HUES64 (cell line): ENCODE results near the gene TMEM60. TPM values are rescaled to one million over a fixed set of nuclear protein-coding genes. Genes with fewer than 3 reads are reported as not detected.
"Not testable (repeated sequence)": the region's sequence is repeated elsewhere in the genome, so short reads cannot be mapped to it uniquely, and the experiment has no call there.

Experiments used
- H3K27ac ChIP-seq: 2 replicates; pipeline ENCODE4 v1.7.0; 2013; ENCODE audit warnings: low read depth, low read length, inconsistent platforms
- H3K27me3 ChIP-seq: 2 replicates; pipeline ENCODE4 v1.6.1; 2013; ENCODE audit warnings: mild to moderate bottlenecking, low read length; ENCODE audit not compliant: insufficient read depth
- H3K36me3 ChIP-seq: 2 replicates; pipeline ENCODE4 v1.6.1; 2013; ENCODE audit warnings: mild to moderate bottlenecking, low read length; ENCODE audit not compliant: insufficient read depth
- H3K4me1 ChIP-seq: 2 replicates; pipeline ENCODE4 v1.6.1; 2013; ENCODE audit warnings: mild to moderate bottlenecking, low read length, moderate library complexity; ENCODE audit not compliant: insufficient read depth
- H3K4me3 ChIP-seq: 2 replicates; pipeline ENCODE4 v1.5.1; 2013; ENCODE audit warnings: mild to moderate bottlenecking, low read length, moderate library complexity
- H3K9ac ChIP-seq: 2 replicates; pipeline ENCODE4 v1.6.1; 2013; ENCODE audit warnings: mild to moderate bottlenecking, low read depth, low read length
- H3K9me3 ChIP-seq: 2 replicates; pipeline ENCODE4 v1.6.1; 2013; ENCODE audit warnings: low read depth, low read length; ENCODE audit not compliant: insufficient read depth
- WGBS: fragments of 150-250, 120-280 bp; methylation state at CpG from one replicate; pipeline ENCODE4 v1.1.7; 2013; ENCODE audit warnings: missing lambda C conversion rate; 5-methylcytosine and 5-hydroxymethylcytosine counted together
- polyA plus RNA-seq, 2 experiments: library from polyadenylated mRNA; stranded (reverse); fragments of 50-300 nt; gene quantifications; one replicate each; pipeline ENCODE4 v1.2.3, GENCODE V29; 2013

TMEM60 gene, protein sequence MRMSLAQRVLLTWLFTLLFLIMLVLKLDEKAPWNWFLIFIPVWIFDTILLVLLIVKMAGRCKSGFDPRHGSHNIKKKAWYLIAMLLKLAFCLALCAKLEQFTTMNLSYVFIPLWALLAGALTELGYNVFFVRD
- polyA plus RNA-seq (2013, experiment 1 of 2), result 18.6 TPM
- polyA plus RNA-seq (2013, experiment 2 of 2), result 26.5 TPM

DNA sequence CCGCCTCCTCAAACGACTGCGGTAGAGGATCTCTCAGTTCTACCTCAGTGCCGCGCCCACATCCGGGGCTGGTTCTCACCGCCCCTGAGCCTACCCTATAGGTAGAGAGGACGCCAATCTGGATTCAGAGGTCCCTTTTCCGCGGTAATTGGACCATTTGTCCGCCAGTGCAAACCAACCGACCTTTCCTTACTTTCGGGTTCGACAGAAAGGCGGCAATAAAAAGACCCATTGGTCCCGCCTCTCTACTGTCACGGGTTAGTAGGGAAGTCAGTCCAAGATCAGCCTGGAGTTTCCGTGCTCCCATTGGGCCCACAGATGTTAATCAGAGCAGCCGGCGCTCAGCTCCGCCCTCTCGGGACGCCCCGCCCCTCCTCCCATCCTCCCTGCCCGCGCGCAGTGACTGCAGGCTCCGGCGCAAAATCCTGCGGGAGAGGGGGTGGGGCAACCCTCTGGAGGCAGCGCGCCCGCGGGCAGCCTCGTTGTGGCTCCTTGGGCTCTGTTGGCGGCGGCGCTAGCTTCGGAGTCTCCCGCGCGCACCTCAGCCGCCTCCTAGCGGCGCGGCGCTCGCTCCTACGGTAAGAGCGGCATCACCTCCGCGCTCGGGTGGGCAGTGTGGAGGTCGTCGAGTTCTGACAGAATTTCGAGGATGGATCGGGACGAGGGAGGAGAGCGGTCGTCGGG is at the start of gene TMEM60, which contains the start of gene PHTF2:
Gene TMEM60 (minus strand): TSS at position 41 of the 684 bp plus-strand sequence. CDS start 4,061 bp downstream, outside the sequence.
Gene PHTF2 (plus strand): TSS at position 380 of the 684 bp plus-strand sequence.
- Histone ChIP-seq H3K36me3 (peaks cover 9% of the 10 kb centered on the region), H3K4me1 (peaks cover 18% of the 10 kb centered on the region), H3K4me3 (peak within 1 kb of the TSS; percentile 87), H3K27me3 (no peaks in the 10 kb centered on the region), H3K9me3 (no peaks in the 10 kb centered on the region), H3K9ac (peak within 1 kb of the TSS; percentile 82), H3K27ac (peak within 1 kb of the TSS; percentile 69)
- under 1% methylated on average over 61 of the region's 61 CpGs for WGBS

DNA sequence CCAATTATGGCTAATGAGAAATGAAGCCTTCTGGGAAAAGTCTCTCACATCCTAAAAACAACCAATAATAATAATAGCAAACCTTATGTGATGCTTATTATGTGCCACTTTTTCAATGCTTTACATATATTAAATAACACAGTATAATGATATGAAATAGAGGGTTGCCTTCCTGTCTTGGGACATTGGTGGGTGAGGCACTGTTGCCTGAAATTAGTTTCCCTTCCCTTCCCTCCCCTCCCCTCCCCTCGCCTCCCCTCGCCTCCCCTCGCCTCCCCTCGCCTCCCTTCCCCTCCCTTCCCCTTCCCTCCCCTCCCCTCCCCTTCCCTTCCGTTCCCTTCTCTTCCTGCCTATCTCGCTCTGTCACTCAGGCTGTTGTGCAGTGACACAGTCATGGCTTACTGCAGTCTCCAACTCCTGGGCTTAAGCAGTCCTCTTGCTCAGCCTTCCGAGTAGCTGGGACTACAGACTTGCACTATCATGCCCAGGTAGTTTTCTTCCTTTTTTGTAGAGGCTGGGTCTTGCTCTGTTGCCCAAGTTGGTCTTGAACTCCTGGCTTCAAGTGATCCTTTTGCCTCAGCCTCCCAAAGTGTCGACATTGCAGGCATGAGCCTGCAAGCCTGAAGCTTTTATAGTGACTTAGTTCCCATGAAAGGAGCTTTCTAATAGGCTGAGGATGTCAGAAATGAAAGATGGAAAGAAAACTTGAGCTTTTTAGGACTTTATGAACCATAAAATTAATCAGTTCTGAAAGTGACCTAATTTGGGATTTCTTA is 48.3 kb upstream of the TMEM60 start:
- 86% methylated on average over 4 of the region's 8 CpGs for WGBS
- H3K27ac ChIP-seq, result no peak overlapping the region
- no peak overlapping the region for H3K9ac ChIP-seq
- H3K9me3 ChIP-seq, result no peaks in the 10 kb centered on the region
- H3K27me3 ChIP-seq, result no peaks in the 10 kb centered on the region
- H3K36me3 ChIP-seq, result no peaks in the 10 kb centered on the region
- no peak overlapping the region for H3K4me3 ChIP-seq
- no peaks in the 10 kb centered on the region for H3K4me1 ChIP-seq

DNA sequence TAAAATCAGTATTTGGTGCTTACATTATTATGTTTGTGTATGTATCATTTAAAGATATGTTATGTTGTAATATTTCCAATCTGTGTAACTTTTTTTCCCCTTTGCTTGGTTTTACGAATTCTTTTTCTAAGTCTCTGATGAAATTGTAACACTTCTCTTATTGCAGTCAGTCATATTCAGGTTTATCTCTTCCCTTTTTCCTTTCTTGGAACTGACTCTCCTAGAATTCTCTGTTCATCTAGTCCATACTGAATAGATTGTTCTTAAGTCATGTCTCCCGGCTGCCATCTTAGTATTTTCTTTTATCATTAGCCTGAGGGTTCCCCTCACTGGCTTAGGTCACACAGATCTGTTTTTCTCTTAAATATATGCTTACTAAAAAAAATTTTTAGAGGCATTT is 45.0 kb upstream of the TMEM60 start:
- H3K4me1 ChIP-seq, result peaks cover 4% of the 10 kb centered on the region; the same call in 1 of the 2 replicates
- H3K4me3 ChIP-seq, result no peak overlapping the region
- WGBS, result 94% methylated on average over 2 of the region's 2 CpGs
- H3K27me3 ChIP-seq, result no peaks in the 10 kb centered on the region
- H3K9ac ChIP-seq, result no peak overlapping the region
- no peaks in the 10 kb centered on the region for H3K9me3 ChIP-seq
- H3K27ac ChIP-seq, result no peak overlapping the region
- no peaks in the 10 kb centered on the region for H3K36me3 ChIP-seq

DNA sequence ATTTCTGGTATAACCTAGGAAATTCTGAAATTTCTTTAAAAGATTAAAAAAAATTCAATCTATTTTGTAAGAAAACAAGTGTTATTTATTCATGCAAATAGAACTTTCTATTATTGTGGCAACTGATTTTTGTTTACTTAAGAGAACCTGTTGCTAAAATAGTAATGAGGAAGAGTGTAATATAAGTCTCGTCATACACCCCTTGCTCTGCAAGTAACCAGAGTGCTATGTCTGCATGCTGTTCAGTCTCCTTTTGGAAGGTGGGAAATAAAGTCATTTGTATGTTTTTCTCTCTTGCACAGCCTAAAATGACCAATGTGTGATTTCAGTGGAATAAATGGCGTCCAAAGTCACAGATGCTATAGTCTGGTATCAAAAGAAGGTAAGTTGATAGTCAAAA is 41.7 kb upstream of the TMEM60 start:
- H3K36me3 ChIP-seq, result no peaks in the 10 kb centered on the region

DNA sequence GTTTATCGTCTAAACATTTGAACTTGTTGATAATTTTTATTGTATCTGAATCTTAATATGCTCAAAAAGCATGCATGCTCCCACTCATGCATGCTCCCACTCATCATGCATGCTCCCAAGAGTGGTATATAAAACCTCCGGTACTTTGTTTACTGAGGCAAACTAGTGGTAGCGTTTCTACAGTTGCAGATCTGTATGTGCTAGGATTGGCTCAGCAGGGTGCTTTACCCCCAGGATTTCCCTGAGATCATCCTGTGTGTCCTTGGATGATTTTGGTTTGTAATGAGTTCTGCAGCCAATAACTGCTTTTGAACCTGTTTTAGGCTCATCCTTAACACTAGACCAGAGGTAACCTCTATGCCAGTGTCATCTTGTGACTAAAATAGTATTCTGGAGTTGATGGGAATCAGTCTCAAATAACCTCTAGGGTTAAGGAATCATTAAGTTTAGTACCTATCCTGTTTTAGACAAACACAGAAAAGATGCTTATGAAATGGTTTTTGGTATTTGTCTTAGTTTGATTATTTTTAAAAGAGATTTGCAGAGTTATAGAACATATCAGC is 40.8 kb upstream of the TMEM60 start:
- 62% methylated on average over 3 of the region's 3 CpGs for WGBS
- H3K27ac ChIP-seq, result no peak overlapping the region
- no peak overlapping the region for H3K4me3 ChIP-seq
- no peaks in the 10 kb centered on the region for H3K27me3 ChIP-seq
- H3K36me3 ChIP-seq, result no peaks in the 10 kb centered on the region
- no peaks in the 10 kb centered on the region for H3K9me3 ChIP-seq
- H3K4me1 ChIP-seq, result peaks cover 4% of the 10 kb centered on the region; the same call in 1 of the 2 replicates
- H3K9ac ChIP-seq, result no peak overlapping the region

More for the DNA sequence above, 41.7 kb upstream of the TMEM60 start:
- Histone ChIP-seq H3K27ac (no peak overlapping the region), H3K4me1 (peaks cover 4% of the 10 kb centered on the region; the same call in 1 of the 2 replicates), H3K9ac (no peak overlapping the region), H3K4me3 (no peak overlapping the region), H3K9me3 (no peaks in the 10 kb centered on the region), H3K27me3 (no peaks in the 10 kb centered on the region)
- WGBS, result 86% methylated on average over 2 of the region's 2 CpGs

DNA sequence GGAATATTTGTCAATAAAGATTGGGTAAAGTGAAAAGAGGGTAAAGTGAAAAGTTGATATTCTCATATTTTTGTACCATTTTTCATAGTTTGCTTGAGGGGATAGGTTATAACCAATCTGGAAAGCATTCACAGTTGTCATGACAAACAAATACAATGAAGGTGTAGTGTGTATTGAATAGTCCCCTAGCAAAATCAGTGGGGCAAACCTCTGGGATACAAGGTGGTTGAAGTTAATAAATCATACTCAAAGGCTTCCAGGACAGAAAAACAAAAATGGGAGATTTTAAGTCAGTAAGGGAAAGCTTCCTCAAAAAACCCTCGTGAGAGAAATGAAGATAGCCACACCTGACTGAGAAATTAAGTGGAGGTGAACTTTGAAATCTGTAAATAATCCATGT is 39.7 kb upstream of the TMEM60 start:
- Histone ChIP-seq H3K27me3 (no peaks in the 10 kb centered on the region), H3K4me1 (peaks cover 4% of the 10 kb centered on the region; the same call in 1 of the 2 replicates), H3K9ac (no peak overlapping the region), H3K4me3 (no peak overlapping the region), H3K9me3 (no peaks in the 10 kb centered on the region), H3K36me3 (no peaks in the 10 kb centered on the region), H3K27ac (no peak overlapping the region)
- 96% methylated on average over 1 of the region's 1 CpG for WGBS

DNA sequence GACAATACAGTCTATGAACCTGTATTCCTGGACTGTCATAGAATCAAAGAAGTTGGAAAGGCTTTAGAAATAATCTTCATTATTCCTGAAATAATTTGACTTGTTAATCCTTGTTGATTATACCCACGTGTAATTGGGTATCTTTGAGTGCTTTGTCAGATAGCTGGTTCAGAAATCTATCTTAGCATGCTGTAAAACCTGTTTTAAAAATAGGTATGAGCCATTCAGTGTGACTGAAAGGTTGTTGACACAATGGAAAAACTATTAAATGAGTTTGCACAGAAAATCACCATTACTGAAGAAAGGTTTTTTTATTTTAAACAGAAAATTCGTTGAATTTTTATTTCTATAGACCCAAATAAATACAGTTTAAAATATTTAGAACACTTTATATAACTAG is 39.0 kb upstream of the TMEM60 start:
- no peaks in the 10 kb centered on the region for H3K36me3 ChIP-seq

DNA sequence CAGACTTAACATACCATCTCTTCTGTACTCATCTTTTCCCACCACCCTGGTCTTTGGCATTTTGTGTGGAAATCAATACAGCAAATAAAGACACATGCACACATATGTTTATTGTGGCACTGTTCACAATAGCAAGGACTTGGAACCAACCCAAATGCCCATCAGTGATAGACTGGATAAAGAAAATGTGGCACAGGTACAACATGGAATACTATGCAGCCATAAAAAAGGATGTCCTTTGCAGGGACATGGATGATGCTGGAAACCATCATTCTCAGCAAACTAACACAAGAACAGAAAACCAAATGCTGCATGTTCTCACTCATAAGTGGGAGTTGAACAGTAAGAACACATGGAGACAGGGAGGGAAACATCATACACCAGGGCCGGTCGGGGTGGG is 38.2 kb upstream of the TMEM60 start:
- not testable (repeated sequence) for H3K4me3 ChIP-seq, H3K9me3 ChIP-seq, H3K27ac ChIP-seq, H3K4me1 ChIP-seq, H3K9ac ChIP-seq, H3K36me3 ChIP-seq, H3K27me3 ChIP-seq
- 98% methylated on average over 2 of the region's 2 CpGs for WGBS

More for the DNA sequence above, 39.0 kb upstream of the TMEM60 start:
- Histone ChIP-seq H3K27me3 (no peaks in the 10 kb centered on the region), H3K27ac (no peak overlapping the region), H3K4me3 (no peak overlapping the region), H3K9ac (no peak overlapping the region), H3K9me3 (no peaks in the 10 kb centered on the region), H3K4me1 (peaks cover 4% of the 10 kb centered on the region; the same call in 1 of the 2 replicates)
- WGBS, result 81% methylated on average over 1 of the region's 2 CpGs

DNA sequence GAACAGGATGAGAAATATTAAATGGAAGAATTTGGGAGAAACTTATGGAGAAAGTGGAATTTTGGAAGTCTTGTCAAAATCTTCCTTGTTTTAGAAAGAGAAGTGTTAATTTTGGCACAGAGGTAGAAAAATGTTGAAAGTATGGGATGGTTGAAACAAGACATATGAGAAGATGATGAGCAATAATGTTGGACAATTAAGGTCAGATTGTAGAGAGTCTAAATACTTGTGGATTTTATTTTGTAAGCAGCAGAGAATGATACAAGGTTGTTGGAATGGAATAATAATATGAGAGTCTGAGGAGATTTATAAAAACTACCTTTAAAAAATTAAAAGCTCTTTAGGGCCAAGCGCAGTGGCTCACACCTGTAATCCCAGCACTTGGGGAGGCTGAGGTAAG is 34.9 kb upstream of the TMEM60 start:
- 89% methylated on average over 1 of the region's 1 CpG for WGBS
- Histone ChIP-seq H3K4me3 (no peak overlapping the region), H3K4me1 (peaks cover 4% of the 10 kb centered on the region; the same call in 1 of the 2 replicates), H3K27me3 (no peaks in the 10 kb centered on the region), H3K9me3 (no peaks in the 10 kb centered on the region), H3K36me3 (no peaks in the 10 kb centered on the region), H3K9ac (no peak overlapping the region), H3K27ac (no peak overlapping the region)

DNA sequence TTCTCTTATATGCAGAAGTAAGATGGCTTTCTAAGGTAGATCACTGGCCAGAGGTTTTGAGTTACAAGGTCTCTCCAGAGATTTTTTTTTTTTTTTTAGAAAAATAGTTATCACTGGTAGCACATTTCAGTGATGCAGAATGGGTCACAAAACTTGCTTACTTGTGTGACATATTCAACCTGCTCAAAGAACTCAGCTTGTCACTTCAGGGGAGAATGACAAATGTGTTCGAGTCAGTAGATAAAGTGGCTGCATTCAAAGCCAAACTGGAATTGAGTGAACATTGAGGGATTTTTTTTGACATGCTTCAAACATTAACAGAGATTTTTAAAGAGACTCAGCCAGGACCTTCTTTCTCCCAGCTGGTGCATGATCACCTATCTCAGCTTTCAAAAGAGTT is 33.7 kb upstream of the TMEM60 start:
- WGBS, result 86% methylated on average over 1 of the region's 1 CpG
- H3K36me3 ChIP-seq, result no peaks in the 10 kb centered on the region
- H3K27ac ChIP-seq, result no peak overlapping the region
- peaks cover 4% of the 10 kb centered on the region; the same call in 1 of the 2 replicates for H3K4me1 ChIP-seq
- H3K9me3 ChIP-seq, result no peaks in the 10 kb centered on the region
- H3K27me3 ChIP-seq, result no peaks in the 10 kb centered on the region
- no peak overlapping the region for H3K4me3 ChIP-seq
- H3K9ac ChIP-seq, result no peak overlapping the region

DNA sequence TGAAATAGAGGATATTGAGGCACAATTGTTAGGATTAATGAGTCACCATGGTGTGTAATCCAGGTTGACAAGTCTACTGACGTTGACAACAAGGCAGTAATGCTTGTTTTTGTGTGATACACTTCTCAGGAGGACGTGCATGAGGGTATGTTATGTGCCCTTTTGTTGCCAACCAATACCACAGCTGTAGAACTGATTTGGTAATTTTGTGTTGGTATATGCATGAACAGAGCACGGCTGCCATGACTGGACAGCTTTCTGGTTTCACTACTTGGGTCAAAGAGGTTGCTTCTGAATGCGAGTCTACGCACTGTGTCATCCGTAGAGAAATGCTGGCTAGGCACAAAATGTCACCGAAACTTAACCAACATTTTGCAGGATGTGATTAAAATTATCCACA is 33.2 kb upstream of the TMEM60 start:
- peaks cover 4% of the 10 kb centered on the region; the same call in 1 of the 2 replicates for H3K4me1 ChIP-seq
- 93% methylated on average over 7 of the region's 7 CpGs for WGBS
- H3K9ac ChIP-seq, result no peak overlapping the region
- no peak overlapping the region for H3K4me3 ChIP-seq
- no peaks in the 10 kb centered on the region for H3K36me3 ChIP-seq
- H3K27me3 ChIP-seq, result no peaks in the 10 kb centered on the region
- no peaks in the 10 kb centered on the region for H3K9me3 ChIP-seq
- H3K27ac ChIP-seq, result no peak overlapping the region
